ENCODE data around the gene MTA3. TPM values are rescaled to one million over a fixed set of nuclear protein-coding genes. Genes with fewer than 3 reads are reported as not detected.

Gene MTA3
- total RNA-seq, 1 donor from 2014 or later = 117 TPM

DNA sequence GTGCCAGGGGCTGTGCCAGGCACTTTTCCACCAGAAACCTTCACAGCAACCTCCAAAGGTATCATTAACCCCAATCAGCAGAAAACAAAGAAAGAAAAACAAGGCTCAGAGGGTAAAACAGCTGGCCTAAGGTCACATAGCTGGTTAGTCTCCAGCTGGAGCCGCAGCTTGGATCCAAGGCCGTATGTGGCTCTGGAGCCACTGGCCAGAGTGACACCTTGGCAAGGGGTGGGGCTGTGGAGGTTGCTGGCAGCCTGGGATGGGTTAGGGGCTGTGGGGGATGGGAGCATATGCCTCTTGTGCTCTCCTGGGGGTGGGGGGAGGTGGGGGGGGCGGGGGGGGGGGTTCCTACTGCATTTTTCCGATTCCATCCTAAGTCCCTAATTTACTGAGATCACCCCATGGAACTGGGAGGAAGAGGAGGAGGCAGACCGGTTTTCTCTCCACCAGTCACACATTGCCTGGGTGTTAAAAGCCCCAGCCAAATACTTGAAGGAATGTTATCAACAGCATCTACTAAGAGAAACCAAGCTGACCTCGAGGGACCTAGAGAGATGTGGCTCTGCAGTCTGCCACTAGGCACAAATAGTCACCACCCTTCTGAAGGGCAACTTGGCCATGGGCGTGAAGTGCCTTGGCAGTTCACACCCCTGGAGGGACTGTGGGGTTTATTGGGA lies 215.9 kb downstream of the MTA3 start:
- no peaks in the 10 kb centered on the region for H3K79me2 ChIP-seq (ENCODE audit: low read depth)
- H4K20me1 ChIP-seq (ENCODE audit: low read depth) = no peaks in the 10 kb centered on the region
- TF ChIP-seq EZH2 (IDR thresholded peaks at IDR 0.05) = no peak
- TF ChIP-seq, protein P1, sequence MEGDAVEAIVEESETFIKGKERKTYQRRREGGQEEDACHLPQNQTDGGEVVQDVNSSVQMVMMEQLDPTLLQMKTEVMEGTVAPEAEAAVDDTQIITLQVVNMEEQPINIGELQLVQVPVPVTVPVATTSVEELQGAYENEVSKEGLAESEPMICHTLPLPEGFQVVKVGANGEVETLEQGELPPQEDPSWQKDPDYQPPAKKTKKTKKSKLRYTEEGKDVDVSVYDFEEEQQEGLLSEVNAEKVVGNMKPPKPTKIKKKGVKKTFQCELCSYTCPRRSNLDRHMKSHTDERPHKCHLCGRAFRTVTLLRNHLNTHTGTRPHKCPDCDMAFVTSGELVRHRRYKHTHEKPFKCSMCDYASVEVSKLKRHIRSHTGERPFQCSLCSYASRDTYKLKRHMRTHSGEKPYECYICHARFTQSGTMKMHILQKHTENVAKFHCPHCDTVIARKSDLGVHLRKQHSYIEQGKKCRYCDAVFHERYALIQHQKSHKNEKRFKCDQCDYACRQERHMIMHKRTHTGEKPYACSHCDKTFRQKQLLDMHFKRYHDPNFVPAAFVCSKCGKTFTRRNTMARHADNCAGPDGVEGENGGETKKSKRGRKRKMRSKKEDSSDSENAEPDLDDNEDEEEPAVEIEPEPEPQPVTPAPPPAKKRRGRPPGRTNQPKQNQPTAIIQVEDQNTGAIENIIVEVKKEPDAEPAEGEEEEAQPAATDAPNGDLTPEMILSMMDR (IDR thresholded peaks at IDR 0.05) = no peak
- TF ChIP-seq EZH2phosphoT487 (IDR thresholded peaks at IDR 0.05) = no peak
- peaks cover 8% of the 10 kb centered on the region for H3K9me3 ChIP-seq (ENCODE audit: low read depth)
- H3F3A ChIP-seq (ENCODE audit: low read depth) = peaks cover 7% of the 10 kb centered on the region
- H3K4me2 ChIP-seq = no peak overlapping the region
- peaks cover 16% of the 10 kb centered on the region for H3K9me3 Mint-ChIP-seq
- peaks cover 24% of the 10 kb centered on the region for H3K4me1 Mint-ChIP-seq
- H3K4me1 ChIP-seq = peaks cover 7% of the 10 kb centered on the region
- H3K27ac Mint-ChIP-seq = no peak overlapping the region
- no peak overlapping the region for H3K4me3 Mint-ChIP-seq
- H2AFZ ChIP-seq (replicated peaks) = no peak overlapping the region
- no peak overlapping the region for H3K9ac ChIP-seq
- no peaks in the 10 kb centered on the region for H3K36me3 Mint-ChIP-seq
- peaks cover 2% of the 10 kb centered on the region for H3K27me3 Mint-ChIP-seq (ENCODE audit: insufficient read depth, low read depth)
- H3K27ac ChIP-seq = no peak overlapping the region
- H3K27me3 ChIP-seq = no peaks in the 10 kb centered on the region
- no peak for DNase-seq (ENCODE audit: low spot score)
- no peak overlapping the region for H3K4me3 ChIP-seq
- peaks cover 6% of the 10 kb centered on the region for H3K36me3 ChIP-seq

DNA sequence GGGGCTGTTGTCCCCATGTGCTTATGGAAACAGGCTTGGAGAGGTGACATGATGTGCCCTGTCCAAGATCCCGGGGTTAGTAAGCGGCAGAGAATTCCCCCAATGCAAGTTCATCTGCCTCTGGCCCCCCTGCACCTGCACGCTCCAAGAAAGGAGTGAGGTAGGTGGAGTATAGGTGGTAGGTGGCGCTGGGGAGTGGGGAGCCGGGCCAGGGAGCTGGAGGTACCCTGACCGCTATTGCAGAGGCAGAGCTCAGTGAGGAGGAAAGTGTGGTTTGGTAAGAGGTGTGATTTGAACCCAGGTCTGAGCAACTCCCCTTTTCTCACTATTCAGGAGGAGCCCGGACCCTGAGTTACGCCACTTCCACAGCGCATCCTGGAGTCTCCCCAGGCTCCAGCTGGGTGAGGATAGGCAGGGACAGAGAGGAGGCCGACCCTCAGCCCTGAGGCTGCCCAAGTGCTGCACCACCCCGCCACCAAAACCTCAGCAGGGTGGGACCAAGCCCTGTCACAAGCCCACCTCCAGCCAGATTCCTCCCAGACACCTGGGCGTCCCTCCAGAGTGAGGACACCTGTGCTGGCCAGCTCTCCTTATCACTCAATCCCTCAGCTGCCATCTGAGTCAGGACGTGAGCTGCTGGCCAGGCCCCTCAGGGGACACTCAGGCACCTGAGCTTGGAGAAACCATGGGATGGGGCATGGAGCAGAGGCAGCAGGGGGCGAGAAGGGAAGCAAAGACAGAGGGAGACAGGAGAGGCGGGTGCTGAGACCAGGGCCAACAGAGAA lies 218.3 kb downstream of the MTA3 start:
- Mint-ChIP-seq H3K27ac (peak overlapping the region; percentile 81), H3K9me3 (peaks cover 6% of the 10 kb centered on the region), H3K27me3 (ENCODE audit: insufficient read depth, low read depth) (peaks cover 13% of the 10 kb centered on the region), H3K4me3 (no peak overlapping the region), H3K4me1 (peaks cover 29% of the 10 kb centered on the region), H3K36me3 (peaks cover 9% of the 10 kb centered on the region)
- peaks cover 7% of the 10 kb centered on the region for H3K4me1 ChIP-seq
- no peak overlapping the region for H3K4me3 ChIP-seq
- no peaks in the 10 kb centered on the region for H3K79me2 ChIP-seq (ENCODE audit: low read depth)
- no peaks in the 10 kb centered on the region for H3K36me3 ChIP-seq
- no peaks in the 10 kb centered on the region for H4K20me1 ChIP-seq (ENCODE audit: low read depth)
- no peaks in the 10 kb centered on the region for H3K9me3 ChIP-seq (ENCODE audit: low read depth)
- H3K27me3 ChIP-seq = peaks cover 12% of the 10 kb centered on the region
- peak overlapping the region; percentile 15 for H3K4me2 ChIP-seq
- H3K9ac ChIP-seq = no peak overlapping the region
- TF ChIP-seq EZH2phosphoT487 (IDR thresholded peaks at IDR 0.05) = no peak
- TF ChIP-seq, protein P1 (IDR thresholded peaks at IDR 0.05) = no peak
- TF ChIP-seq EZH2 (IDR thresholded peaks at IDR 0.05) = no peak
- H3F3A ChIP-seq (ENCODE audit: low read depth) = peaks cover 7% of the 10 kb centered on the region
- DNase-seq (ENCODE audit: low spot score) = no peak
- H2AFZ ChIP-seq (replicated peaks) = no peak overlapping the region
- peak overlapping the region; percentile 50 for H3K27ac ChIP-seq

DNA sequence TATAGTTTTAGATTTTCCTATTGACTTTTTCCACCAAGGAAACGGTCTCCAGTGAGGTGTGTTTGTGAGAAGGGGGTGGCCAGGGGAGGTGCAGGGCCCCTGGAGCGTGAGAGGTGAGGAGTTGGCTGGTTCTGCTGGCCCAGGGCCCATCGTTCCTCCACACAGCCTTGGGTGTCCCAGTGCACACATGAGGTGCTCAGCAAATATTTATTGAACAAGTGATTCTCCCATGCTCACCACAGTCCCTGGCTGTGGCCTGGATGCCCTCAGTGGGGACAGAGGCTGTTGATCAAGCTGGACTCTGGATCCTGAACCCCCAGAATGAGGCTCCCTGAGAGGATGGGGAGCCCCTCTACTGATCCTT lies 219.0 kb downstream of the MTA3 start:
- H3K27me3 Mint-ChIP-seq (ENCODE audit: insufficient read depth, low read depth) = peaks cover 17% of the 10 kb centered on the region
- DNase-seq (ENCODE audit: low spot score) = no peak
- Histone ChIP-seq H3K4me1 (peaks cover 12% of the 10 kb centered on the region), H4K20me1 (ENCODE audit: low read depth) (no peaks in the 10 kb centered on the region), H3K9me3 (ENCODE audit: low read depth) (no peaks in the 10 kb centered on the region), H3K36me3 (no peaks in the 10 kb centered on the region), H3K27me3 (peaks cover 18% of the 10 kb centered on the region), H3K79me2 (ENCODE audit: low read depth) (no peaks in the 10 kb centered on the region), H3K4me2 (no peak overlapping the region), H3K9ac (no peak overlapping the region), H3F3A (ENCODE audit: low read depth) (peaks cover 13% of the 10 kb centered on the region), H2AFZ (replicated peaks) (no peak overlapping the region), H3K4me3 (no peak overlapping the region), H3K27ac (no peak overlapping the region)
- no peak overlapping the region for H3K27ac Mint-ChIP-seq
- TF ChIP-seq, protein P1 (IDR thresholded peaks at IDR 0.05) = no peak
- no peak for TF ChIP-seq EZH2 (IDR thresholded peaks at IDR 0.05)
- TF ChIP-seq EZH2phosphoT487 (IDR thresholded peaks at IDR 0.05) = no peak
- peaks cover 6% of the 10 kb centered on the region for H3K9me3 Mint-ChIP-seq
- H3K4me1 Mint-ChIP-seq = peaks cover 32% of the 10 kb centered on the region
- H3K4me3 Mint-ChIP-seq = no peak overlapping the region
- H3K36me3 Mint-ChIP-seq = peaks cover 9% of the 10 kb centered on the region
